ENCODE data around the gene ELMO3.

DNA sequence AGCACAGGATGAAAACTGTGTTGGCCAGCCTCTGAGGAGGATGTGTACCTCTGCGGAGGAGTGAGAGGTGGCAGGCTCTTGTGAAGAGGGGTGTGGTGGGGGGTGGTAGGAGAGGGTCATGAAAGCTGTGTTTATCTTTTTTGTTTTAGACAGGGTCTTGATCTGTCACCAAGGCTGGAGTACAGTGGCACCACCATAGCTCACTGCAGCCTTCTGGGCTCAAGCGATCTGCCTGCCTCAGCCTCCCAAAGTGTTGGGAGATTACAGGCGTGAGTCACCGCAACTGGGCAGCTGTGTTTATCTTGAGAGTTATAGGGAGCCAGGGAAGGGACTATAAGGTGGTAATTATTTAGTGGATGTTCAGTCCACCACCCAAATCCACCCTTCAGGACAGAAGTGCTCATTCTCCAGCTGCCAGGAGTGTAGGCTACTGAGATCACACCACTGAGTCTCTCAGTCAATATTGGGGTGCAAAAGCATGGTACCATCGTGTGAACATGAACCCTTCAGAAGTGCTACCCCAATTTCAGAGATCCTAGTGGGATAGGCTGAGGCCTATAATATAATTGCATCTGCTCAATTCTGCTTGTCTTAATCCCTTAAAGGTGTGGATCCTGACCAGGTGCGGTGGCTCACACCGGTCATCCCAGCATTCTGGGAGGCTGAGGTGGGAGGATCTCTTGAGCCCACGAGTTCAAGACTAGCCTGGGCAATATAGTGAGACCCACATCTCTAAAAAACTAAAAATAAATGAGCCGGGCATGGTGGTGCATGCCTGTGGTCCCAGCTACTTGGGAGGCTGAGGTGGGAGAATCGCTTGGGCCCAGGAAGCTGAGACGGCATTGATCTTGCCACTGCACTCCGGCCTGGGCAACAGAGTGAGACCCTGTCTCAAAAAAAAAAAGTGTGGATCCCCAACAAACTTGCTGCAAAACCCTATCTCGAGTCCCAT, 8.2 kb upstream of the ELMO3 start:
- TF ChIP-seq, protein P1, sequence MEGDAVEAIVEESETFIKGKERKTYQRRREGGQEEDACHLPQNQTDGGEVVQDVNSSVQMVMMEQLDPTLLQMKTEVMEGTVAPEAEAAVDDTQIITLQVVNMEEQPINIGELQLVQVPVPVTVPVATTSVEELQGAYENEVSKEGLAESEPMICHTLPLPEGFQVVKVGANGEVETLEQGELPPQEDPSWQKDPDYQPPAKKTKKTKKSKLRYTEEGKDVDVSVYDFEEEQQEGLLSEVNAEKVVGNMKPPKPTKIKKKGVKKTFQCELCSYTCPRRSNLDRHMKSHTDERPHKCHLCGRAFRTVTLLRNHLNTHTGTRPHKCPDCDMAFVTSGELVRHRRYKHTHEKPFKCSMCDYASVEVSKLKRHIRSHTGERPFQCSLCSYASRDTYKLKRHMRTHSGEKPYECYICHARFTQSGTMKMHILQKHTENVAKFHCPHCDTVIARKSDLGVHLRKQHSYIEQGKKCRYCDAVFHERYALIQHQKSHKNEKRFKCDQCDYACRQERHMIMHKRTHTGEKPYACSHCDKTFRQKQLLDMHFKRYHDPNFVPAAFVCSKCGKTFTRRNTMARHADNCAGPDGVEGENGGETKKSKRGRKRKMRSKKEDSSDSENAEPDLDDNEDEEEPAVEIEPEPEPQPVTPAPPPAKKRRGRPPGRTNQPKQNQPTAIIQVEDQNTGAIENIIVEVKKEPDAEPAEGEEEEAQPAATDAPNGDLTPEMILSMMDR (IDR thresholded peaks at IDR 0.05), result no peak
- TF ChIP-seq POLR2A (IDR thresholded peaks at IDR 0.05), result no peak
